Measurements from ENCODE around the gene ZFP36L2.

DNA sequence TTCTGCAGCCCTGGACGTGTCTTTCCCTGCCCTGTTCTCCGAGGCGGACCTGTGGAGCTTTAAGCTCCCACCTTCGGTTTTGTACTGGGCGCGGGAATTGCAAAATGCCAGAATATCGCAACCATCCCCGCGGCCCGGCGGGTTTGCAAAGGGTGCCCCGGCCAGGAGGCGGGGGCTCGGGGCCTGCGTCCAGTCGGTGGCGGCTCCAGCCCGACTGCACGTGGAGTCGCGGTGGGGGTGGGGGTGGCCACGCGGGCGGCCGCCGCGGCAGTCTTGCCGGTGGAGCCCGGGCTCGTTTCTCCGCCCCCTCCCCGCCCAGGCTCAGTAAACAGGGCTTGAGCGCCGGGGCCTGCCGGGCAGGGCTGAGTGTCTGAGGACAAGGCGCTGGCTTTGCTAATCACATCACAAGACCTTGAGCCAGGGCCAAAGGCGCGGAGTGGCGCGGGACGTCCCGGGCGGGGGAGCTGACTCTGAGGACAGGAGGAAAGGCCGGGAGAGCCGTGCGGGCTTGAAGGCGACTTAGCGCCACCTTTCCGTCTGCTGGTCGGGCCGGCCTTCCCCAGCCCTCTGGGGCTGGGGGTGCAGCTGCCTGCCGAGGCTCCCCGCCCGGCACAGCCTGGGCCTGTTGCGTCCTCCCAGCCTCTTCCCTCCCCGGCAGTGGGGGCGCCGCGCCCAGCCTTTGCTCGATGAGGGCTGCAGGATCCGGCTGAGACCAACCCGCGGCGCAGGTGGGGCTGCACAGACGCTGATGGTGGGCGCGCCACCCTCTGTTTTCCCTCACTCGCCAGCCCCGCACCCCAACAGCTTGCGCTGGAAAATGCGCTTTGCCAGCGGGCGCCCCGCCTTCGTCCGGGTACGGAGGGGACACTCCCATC is 786 bp upstream of the ZFP36L2 start:
- TF ChIP-seq CEBPB (IDR thresholded peaks at IDR 0.05) (peak; percentile 65 to 69; a peak in 3 of 4 replicates), MAFK (IDR thresholded peaks at IDR 0.05; ENCODE audit: partially characterized antibody) (no peak), CTCF (IDR thresholded peaks at IDR 0.05) (peak; percentile 39)

All from A549 (cell line).